KOPT-K1 (cell line): ENCODE results near the gene TSHZ2.

Experiments
- H3K27ac ChIP-seq: fragments of 200-600 bp; sonication (generic); 2 replicates; pipeline ENCODE4 v1.5.1; 2016; ENCODE audit warnings: antibody characterized with exemption, mild to moderate bottlenecking, low read depth, low read length; ENCODE audit not compliant: poor library complexity, severe bottlenecking
- H3K36me3 ChIP-seq: fragments of 200-600 bp; sonication (generic); 2 replicates; pipeline ENCODE4 v1.5.1; 2017; ENCODE audit warnings: antibody characterized with exemption, mild to moderate bottlenecking, low read length, moderate library complexity; ENCODE audit not compliant: insufficient read depth
- H3K9me3 ChIP-seq: fragments of 200-600 bp; sonication (generic); 2 replicates; pipeline ENCODE4 v1.5.1; 2017; ENCODE audit warnings: antibody characterized with exemption, low read length, mild to moderate bottlenecking; ENCODE audit not compliant: insufficient read depth, poor library complexity, severe bottlenecking

The TSHZ2 gene

DNA sequence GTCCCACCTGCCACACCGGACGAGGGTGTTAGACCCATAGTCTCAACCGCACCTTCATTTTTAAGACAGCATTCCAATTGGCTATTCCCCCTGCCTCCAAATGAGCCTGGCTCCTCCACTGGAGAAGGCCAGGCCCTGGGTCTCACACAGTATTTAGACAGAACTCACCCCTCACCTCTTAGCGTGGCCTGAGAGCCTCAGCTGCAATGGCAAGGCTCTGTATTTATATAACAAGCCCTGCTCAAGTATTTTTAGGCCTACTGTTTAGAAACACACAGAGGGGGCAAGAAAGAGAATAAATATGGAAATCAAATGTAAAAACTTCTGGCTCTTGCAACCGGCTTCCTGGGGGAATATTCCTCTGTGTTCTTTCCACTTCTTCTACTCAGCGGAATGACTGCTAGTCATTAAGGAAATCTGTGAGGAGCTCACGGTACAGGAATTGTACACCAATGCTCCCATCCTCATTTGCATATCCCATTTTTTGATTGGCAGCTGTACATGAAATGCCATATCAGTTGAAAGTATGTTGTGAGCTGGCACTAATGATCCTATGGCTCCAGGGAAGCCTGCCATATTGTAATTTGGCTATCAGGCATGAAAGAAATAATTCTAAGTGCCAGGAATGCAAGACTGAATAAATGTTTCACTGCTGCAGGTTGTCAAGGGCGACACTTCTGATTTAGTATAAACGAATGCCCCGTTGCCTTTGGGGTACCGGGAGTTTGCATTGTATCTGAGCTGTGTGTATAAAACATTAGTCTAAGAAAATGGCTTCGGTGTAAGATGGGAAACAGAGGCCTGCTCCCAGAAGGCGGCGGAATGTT, 414.0 kb downstream of the TSHZ2 start:
- Histone ChIP-seq H3K9me3 (no peaks in the 10 kb centered on the region), H3K36me3 (no peaks in the 10 kb centered on the region), H3K27ac (no peak overlapping the region)

DNA sequence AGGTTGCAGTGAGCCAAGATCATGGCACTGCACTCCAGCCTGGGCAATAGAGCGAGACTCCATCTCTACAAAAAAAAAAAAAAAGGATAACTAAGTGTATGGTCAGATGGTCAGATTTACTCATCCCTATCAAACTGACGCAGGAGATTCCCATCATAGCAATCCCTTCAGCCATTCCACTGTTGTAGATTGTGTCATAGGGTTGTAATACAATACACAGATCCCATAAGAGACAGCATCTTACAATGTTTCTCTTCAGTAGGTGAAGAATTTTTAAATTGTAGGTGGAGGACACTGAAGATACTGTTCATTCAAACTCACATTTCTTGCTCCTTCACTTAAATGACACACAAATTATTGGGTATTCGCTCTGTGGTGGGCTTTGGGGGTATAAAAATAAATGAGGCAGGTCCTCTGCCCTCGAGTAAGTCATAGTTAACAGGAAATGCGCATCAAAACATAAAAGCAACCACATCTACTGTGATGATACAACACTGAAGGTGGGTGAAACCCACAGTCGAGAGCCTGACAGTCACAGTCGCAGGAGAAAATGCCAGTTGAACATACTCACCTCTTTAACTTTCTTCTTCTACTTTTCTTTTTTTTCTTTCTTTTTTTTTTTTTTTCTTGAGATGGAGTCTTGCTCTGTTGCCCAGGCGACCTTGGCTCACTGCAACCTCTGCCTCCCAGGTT, 416.0 kb downstream of the TSHZ2 start:
- Histone ChIP-seq H3K36me3 (no peaks in the 10 kb centered on the region), H3K27ac (no peak overlapping the region), H3K9me3 (no peaks in the 10 kb centered on the region)

DNA sequence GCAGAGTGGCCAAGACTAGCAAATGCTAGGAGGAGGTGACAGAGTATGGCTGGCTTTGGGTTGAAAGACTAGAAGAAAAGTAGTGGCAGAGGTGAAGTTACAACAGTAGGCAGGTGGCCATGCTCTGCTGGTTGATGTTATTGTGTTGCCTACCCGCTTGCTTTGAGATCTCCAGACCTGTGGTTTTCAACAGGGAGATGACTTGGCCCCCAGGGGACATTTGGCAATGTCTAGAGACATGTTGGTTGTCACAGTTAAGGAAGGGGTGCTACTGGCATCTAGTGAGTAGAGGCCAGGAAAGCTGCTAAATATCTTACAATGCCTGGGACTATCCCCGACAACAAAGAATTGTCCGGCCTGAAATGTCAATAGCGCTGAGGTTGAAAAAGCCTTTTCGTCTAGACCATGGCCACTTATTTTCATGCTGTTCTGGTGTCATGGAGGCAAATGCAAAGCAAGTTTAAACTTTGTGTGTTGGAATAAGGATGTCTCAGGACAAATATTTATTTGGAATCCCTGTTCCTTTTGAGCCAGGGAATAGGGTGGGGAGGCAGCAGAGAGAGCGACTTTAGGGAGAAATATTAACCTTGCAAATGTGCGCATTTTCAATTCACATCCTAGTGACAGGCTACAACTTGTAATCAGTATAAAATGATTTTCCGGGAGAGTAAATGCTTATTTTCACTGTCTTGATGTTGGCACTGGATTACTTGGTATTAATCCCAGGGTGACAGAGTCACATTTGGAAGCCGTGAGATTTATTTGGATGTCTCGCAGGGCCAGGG, 417.6 kb downstream of the TSHZ2 start:
- Histone ChIP-seq H3K27ac (no peak overlapping the region), H3K9me3 (no peaks in the 10 kb centered on the region), H3K36me3 (no peaks in the 10 kb centered on the region)

DNA sequence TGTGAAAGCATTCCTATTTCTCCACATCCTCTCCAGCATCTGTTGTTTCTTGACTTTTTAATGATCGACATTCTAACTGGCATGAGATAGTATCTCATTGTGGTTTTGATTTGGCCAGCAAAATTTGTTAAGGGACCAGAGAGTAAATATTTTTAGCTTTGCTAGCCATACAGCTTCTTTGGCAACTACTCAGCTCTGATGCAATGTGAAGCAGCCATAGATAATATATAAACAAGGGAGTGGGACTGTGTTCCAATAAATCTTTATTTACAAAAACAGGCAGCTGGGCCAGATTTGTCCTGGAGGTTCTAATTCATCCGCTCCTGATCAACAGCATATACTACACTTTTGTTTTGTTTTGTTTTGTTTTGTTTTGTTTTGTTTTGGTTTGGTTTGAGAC, 418.6 kb downstream of the TSHZ2 start:
- no peaks in the 10 kb centered on the region for H3K36me3 ChIP-seq
- no peak overlapping the region for H3K27ac ChIP-seq
- no peaks in the 10 kb centered on the region for H3K9me3 ChIP-seq

DNA sequence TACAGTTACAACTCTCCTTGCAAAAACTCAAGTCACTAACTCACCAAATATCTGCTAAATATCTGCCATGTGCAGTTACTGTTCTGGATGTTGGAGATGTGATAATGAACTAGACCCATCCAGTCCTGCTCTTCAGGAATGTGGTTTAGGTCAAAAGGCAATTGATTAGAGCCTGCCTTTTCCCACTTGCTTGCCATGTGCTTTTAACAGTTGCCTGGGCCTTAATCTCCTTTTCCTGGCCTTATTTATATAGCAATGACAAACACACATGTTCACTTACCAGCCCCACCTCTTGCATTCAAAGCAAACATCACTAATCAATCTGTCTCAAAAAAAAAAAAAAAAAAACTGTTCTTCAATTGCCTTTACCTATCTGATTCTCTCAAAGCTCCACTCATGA, 422.3 kb downstream of the TSHZ2 start:
- no peaks in the 10 kb centered on the region for H3K9me3 ChIP-seq
- H3K36me3 ChIP-seq = no peaks in the 10 kb centered on the region
- no peak overlapping the region for H3K27ac ChIP-seq

DNA sequence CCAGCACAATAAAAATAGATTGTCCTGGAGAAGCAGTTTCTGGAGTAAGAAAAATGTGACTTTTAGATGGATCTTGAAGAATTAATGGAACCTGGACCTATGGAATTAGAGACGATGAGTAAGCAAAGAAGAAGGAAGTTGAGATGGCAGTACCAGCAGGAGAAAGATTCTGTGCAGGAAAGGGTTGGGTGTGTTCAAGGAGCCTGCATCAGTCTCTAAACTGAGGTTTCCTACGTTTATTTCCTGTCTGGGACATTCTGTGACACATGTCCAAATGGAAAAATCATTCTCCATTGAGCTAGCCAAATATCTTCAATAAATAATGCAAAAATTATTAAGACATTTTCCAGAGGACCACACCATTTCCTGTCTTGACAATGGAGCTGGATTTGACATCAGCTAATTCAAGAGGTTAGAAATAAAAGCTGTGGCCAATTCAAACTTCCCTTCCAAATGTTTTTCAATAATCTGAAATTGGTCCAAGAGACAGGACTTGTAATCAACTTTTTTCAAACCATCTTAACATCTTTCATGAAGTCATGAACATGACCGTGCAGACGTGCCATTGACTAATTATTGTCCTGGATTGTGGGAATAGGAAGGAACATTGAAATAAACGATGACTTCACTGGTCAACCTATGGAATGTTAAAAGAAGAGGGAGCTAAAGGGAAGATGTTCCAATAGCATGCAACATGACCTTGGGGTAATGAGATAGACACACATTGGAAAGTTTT, 423.2 kb downstream of the TSHZ2 start:
- no peaks in the 10 kb centered on the region for H3K9me3 ChIP-seq
- no peaks in the 10 kb centered on the region for H3K36me3 ChIP-seq
- H3K27ac ChIP-seq = no peak overlapping the region

DNA sequence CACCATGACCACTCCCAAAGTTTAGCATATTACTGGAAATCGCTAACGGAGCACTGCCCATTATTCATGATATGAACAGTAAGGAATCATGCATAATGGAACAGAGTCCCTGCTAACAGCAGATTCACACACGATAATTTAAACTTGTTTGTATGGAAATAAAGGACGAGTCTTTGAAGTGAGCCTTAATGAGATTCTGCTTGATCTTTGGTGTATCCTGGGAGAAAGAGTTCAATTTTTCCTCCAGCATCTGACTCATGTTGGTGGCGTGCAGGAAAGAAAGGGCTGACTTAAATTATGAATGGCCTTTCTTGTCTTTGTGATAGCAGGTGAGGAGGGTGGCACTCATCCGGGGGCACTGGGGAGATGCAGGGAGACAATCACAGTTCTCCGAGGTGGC, 426.9 kb downstream of the TSHZ2 start:
- Histone ChIP-seq H3K9me3 (no peaks in the 10 kb centered on the region), H3K36me3 (no peaks in the 10 kb centered on the region), H3K27ac (no peak overlapping the region)

DNA sequence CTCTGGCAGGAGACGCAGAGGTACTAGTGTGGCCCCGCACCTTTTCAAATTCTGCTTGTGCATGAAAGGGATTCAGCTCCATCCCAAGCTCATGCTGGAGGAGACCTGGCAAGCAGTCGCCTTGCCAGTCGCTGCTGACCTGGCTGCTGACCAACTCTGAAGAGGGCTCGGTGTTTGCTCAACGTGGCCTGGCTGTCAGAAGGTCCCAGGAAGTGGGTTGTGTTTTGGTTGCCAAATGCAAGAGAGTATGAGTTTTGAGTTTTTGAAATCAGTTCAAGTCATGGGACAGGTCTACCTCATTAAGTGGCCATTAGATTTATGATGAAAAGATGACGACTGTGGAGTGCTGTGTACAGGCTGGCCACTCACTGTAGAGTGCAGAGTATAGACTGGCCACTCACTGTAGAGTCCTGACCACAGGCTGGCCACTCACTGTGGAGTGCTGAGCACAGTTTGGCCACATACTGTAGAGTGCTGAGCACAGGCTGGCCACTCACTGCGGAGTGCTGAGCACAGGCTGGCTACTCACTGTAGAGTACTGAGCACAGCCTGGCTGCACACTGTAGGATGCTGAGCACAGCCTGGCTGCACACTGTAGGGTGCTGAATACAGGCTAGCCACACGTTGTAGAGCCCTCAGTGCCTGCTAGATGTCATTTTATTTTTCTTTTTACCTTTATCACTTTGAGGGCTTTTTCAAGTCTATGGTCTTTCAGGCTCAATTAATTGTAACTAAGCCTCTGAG, 427.6 kb downstream of the TSHZ2 start:
- Histone ChIP-seq H3K27ac (no peak overlapping the region), H3K9me3 (no peaks in the 10 kb centered on the region), H3K36me3 (no peaks in the 10 kb centered on the region)

DNA sequence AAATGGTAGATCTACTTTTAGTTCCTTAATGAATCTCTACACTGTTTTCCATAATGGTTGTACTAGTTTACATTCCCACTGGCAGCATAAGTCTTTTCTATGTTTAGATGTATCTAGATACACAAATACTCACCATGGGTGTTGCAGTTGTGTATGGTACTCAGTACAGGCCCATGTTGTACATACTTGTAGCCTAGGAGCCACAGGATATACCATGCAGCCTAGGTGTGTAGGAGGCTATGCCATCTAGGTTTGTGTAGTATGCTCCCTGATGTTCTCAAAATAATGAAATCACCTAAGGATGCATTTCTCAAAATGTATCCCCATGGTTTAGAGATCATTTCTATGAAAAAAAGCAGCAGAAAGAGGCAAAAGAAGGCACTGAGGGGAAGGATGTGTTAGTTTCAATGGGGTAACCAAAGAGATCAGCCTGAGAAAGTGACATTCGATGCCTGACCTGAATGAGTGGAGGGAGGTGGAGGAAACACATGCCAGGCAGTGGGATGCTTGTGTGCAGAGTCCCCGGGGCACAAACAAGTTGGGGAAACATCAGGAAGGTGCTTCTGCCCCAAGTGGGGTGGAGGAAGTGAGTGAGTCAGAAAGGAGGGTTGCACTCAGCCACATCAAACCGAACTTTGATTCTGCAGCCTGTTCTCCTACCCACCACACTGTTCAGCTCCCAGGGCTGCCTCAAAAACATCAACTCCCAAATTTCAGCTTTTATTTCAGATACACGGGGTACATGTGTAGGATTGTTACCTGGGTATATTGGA, 430.3 kb downstream of the TSHZ2 start:
- H3K27ac ChIP-seq = no peak overlapping the region
- no peaks in the 10 kb centered on the region for H3K9me3 ChIP-seq
- H3K36me3 ChIP-seq = no peaks in the 10 kb centered on the region

DNA sequence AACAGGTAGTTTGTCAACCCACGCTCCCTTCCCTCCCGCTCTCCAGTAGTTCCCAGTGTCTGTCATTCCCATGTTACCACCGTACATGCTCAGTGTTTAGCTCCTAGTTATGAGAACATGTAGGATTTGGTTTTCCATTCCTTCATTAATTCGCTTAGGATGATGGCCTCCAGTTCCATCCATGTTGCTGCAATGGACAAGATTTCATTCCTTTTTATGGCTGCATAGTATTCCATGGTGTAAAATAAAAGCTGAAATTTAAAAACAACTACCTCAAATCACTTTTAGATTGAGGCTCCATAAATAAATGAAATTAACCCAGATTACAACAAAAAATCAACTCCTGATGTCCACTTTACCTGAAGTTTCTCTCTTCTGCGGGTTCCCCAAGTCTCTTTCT, 430.9 kb downstream of the TSHZ2 start:
- H3K9me3 ChIP-seq = no peaks in the 10 kb centered on the region
- H3K36me3 ChIP-seq = no peaks in the 10 kb centered on the region
- H3K27ac ChIP-seq = no peak overlapping the region

DNA sequence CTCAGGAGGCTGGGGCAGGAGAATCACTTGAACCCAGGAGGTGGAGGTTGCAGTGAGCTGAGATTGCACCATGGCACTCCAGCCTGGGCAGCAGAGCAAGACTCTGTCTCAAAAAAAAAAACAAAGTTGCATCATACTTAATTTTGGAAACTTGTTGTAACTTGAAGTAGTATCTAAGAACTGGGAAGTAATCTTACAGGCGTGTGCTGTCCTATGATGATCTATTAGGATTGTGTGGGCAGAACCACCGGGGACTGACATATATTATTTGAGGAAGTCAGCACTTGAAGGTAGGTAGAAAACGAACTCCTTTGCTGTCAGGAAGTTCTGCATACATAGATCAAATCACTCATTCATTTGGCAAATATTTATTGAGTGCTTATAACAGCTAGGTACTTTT, 433.0 kb downstream of the TSHZ2 start:
- H3K36me3 ChIP-seq = no peaks in the 10 kb centered on the region
- no peak overlapping the region for H3K27ac ChIP-seq
- H3K9me3 ChIP-seq = no peaks in the 10 kb centered on the region

DNA sequence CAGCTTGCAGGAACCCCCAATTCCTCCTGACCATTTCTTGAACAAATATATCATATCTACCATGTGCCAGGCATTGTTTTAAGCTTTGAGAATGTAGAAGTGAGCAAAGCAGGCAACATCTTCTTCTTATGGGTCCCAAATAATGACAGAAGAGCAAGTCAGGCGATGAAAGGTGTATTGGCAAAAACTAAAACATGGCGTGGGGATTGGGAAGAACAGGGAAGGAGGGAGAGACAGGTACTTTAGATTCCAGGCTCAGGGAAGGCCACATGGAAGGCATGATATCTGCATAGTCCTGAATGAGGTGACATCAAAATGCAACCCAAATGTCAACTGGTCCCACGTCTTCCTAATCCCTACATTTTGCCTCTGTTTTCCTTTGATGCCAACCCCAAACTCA, 434.4 kb downstream of the TSHZ2 start:
- H3K9me3 ChIP-seq = no peaks in the 10 kb centered on the region
- no peak overlapping the region for H3K27ac ChIP-seq
- no peaks in the 10 kb centered on the region for H3K36me3 ChIP-seq

DNA sequence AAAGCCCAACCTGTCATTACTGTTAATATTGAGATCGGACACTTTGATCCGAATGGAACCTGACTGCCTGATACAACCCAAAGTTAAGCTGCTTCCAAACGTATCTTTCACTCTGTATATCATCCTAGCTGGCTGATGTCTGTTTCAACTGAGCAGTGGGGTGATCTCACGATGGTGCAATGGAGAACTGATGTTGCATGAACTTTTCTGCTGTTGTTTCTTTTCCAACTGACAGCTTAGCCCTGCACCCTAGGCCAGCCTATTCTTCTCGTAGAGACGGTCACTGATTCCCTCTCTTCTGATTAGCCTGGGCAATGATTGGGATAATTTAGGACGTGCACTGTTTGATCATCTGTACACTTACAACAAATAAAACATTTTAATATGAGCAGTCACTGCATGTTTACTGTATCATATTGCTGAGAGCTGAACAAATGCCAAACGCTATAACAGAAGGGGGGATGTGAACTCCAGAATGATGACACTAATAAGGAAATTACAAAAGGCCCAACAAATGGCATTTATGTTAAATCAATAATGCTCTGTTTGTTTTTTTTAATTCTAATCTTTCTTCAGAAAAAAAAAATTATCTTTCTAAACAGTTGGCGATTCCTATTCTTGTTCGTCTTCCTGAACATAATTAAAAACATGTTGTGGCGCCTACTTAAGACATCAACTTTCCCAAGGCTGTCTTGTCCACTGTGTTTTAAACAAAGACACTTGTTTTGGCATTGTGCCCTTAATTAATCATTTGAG, 436.7 kb downstream of the TSHZ2 start:
- no peak overlapping the region for H3K27ac ChIP-seq
- no peaks in the 10 kb centered on the region for H3K9me3 ChIP-seq
- no peaks in the 10 kb centered on the region for H3K36me3 ChIP-seq
